DND-41 (cell line): ENCODE data around the gene PRDM13.

Source experiments
- CTCF ChIP-seq: IDR thresholded peaks from 2 replicates; pipeline ENCODE4 v1.5.1; 2012; ENCODE audit warnings: borderline replicate concordance, low read length, moderate library complexity, mild to moderate bottlenecking; ENCODE audit not compliant: poor library complexity, severe bottlenecking; ENCODE audit errors: extremely low read depth
- EZH2 ChIP-seq: IDR thresholded peaks from 3 replicates; pipeline ENCODE4 v1.6.1; 2012; ENCODE audit warnings: borderline replicate concordance, low read depth, mild to moderate bottlenecking, moderate library complexity, low read length, inconsistent platforms; ENCODE audit not compliant: severe bottlenecking

GRCh38 chr6:99573980-99574617 lies 32.5 kb upstream of the PRDM13 start:
- TF ChIP-seq CTCF: no peak
- no peak for TF ChIP-seq EZH2
